ENCODE measurements around the gene CYP2B6. TPM values are rescaled to one million over a fixed set of nuclear protein-coding genes. Genes with fewer than 3 reads are reported as not detected.
"Not testable (repeated sequence)": the region's sequence is repeated elsewhere in the genome, so short reads cannot be mapped to it uniquely, and the experiment has no call there.

Gene CYP2B6
- total RNA-seq, 2 donors from 2014 or later = not detected

DNA sequence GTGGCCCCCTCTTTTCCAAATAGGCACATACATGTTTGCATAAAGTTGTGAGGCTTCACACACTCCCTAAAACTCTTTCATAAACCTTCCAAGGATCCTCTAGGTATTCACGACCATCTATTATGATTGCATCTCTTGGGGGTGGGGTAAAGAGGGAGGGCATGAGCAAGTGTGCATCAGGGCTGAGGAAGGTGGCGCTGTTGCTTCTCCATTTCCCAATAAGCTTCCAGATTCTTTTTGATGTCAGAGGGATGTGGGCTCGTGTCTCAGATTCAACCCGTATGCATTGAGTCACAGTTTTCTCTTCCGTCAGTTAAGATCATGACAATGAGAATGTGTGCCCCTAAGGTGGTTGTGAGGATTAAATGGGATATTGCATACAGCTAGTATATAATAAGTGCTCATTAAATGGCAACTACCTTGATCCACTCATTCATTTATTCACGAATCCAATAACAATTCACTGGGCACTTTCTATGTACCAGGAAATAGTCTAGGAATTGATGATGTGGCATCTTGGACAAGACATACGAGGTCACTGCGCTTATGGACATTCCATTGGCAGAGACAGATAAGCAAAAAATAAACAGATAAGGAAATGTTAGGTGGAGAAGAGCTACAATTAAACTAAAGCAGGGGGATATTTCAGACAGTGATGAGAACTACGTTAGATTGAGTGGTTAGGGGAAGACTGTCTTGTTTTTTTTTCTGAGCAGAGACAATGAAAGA is 10.3 kb downstream of the CYP2B6 start:
- no peak for TF ChIP-seq POLR2A (IDR thresholded peaks at IDR 0.05)
- intact Hi-C loops (cut with DNase I) = no loop called here
- no peaks in the 10 kb centered on the region for H3K27me3 ChIP-seq
- 54 to 61% methylated on average over 9 of the region's 9 CpGs for WGBS, 2 donors
- no peaks in the 10 kb centered on the region for H3K9me3 ChIP-seq
- no peak for DNase-seq
- H3K4me3 ChIP-seq = no peak overlapping the region
- no peak for ATAC-seq
- no peaks in the 10 kb centered on the region for H3K36me3 ChIP-seq (replicated peaks in 1 of 2; ENCODE audit: insufficient read depth in 1 of 2, low read depth in 2 of 2)
- no peaks in the 10 kb centered on the region for H3K4me1 ChIP-seq
- no peak overlapping the region for H3K27ac ChIP-seq

GRCh38 chr19:41003656-41004055 is 12.6 kb downstream of the CYP2B6 start:
- H3K4me3 ChIP-seq; intact Hi-C loops (cut with DNase I); DNase-seq; H3K9me3 ChIP-seq; H3K36me3 ChIP-seq (replicated peaks in 1 of 2; ENCODE audit: insufficient read depth in 1 of 2, low read depth in 2 of 2); H3K27me3 ChIP-seq; H3K4me1 ChIP-seq; ATAC-seq; H3K27ac ChIP-seq: not testable (repeated sequence)
- 13 to 33% methylated on average over 3 to 7 of the region's 8 CpGs for WGBS, 2 donors

GRCh38 chr19:41009700-41010235 is 18.7 kb downstream of the CYP2B6 start:
- ATAC-seq (no peak), DNase-seq (no peak)
- Histone ChIP-seq H3K27me3 (peaks cover 0 to 5% of the 10 kb centered on the region in 2 donors), H3K4me1 (no peaks in the 10 kb centered on the region), H3K27ac (no peak overlapping the region), H3K9me3 (no peaks in the 10 kb centered on the region), H3K36me3 (replicated peaks in 1 of 2; ENCODE audit: insufficient read depth in 1 of 2, low read depth in 2 of 2) (no peaks in the 10 kb centered on the region), H3K4me3 (no peak overlapping the region)
- WGBS, 2 donors = 56 to 58% methylated on average over 11 of the region's 11 CpGs
- intact Hi-C loops (cut with DNase I) = no loop called here
- TF ChIP-seq CTCF (IDR thresholded peaks at IDR 0.05) = no peak
- TF ChIP-seq POLR2A (IDR thresholded peaks at IDR 0.05) = no peak

GRCh38 chr19:41013359-41013758 is 22.3 kb downstream of the CYP2B6 start:
- Histone ChIP-seq H3K4me3 (no peak overlapping the region), H3K4me1 (no peaks in the 10 kb centered on the region), H3K27me3 (peaks cover 0 to 5% of the 10 kb centered on the region in 2 donors), H3K36me3 (replicated peaks in 1 of 2; ENCODE audit: insufficient read depth in 1 of 2, low read depth in 2 of 2) (no peaks in the 10 kb centered on the region), H3K9me3 (no peaks in the 10 kb centered on the region), H3K27ac (no peak overlapping the region)
- TF ChIP-seq POLR2A (IDR thresholded peaks at IDR 0.05) = no peak
- intact Hi-C loops (cut with DNase I) = no loop called here
- no peak for DNase-seq
- ATAC-seq = no peak
- 38 to 44% methylated on average over 3 of the region's 3 CpGs for WGBS, 2 donors

GRCh38 chr19:41014643-41015042 is 23.6 kb downstream of the CYP2B6 start:
- Histone ChIP-seq H3K36me3 (replicated peaks in 1 of 2; ENCODE audit: insufficient read depth in 1 of 2, low read depth in 2 of 2) (no peaks in the 10 kb centered on the region), H3K4me1 (no peaks in the 10 kb centered on the region), H3K27me3 (peaks cover 0 to 12% of the 10 kb centered on the region in 2 donors), H3K27ac (no peak overlapping the region), H3K4me3 (no peak overlapping the region), H3K9me3 (no peaks in the 10 kb centered on the region)
- WGBS, 2 donors = 38 to 39% methylated on average over 1 of the region's 1 CpG
- no peak for DNase-seq
- intact Hi-C loops (cut with DNase I) = no loop called here
- TF ChIP-seq POLR2A (IDR thresholded peaks at IDR 0.05) (no peak), CTCF (IDR thresholded peaks at IDR 0.05) (no peak)
- no peak for ATAC-seq

- H3K36me3 ChIP-seq (replicated peaks in 1 of 2; ENCODE audit: insufficient read depth in 1 of 2, low read depth in 2 of 2) = no peaks in the 10 kb centered on the region
- TF ChIP-seq POLR2A (IDR thresholded peaks at IDR 0.05) (no peak), CTCF (IDR thresholded peaks at IDR 0.05) (no peak)
- peaks cover 0 to 11% of the 10 kb centered on the region in 2 donors for H3K27me3 ChIP-seq
- no peak overlapping the region for H3K27ac ChIP-seq
- 71% methylated on average over 12 of the region's 12 CpGs for WGBS, 2 donors
- intact Hi-C loops (cut with DNase I) = no loop called here
- no peak for DNase-seq
- no peaks in the 10 kb centered on the region for H3K9me3 ChIP-seq
- H3K4me3 ChIP-seq = no peak overlapping the region
- ATAC-seq = no peak
- no peaks in the 10 kb centered on the region for H3K4me1 ChIP-seq
Measured at GRCh38 chr19:41016488-41017071, 25.5 kb downstream of the CYP2B6 start.

All from body of pancreas (tissue), 4 donors.